Uterus (tissue), 4 donors: ENCODE measurements around the gene RPS6KC1. TPM values are rescaled to one million over a fixed set of nuclear protein-coding genes. Genes with fewer than 3 reads are reported as not detected.

Source experiments
- DNase-seq, 2 donors: peaks; one replicate each; pipeline ENCODE4 v3.0.0-alpha.2; 2019 to 2020
- H3K27ac ChIP-seq, 2 donors: fragments of 200-600 bp; sonication (generic); 1 replicate in 1 of 2; 2 replicates in 1 of 2; pipeline ENCODE4 v1.5.1; 2016 to 2018
- H3K27me3 ChIP-seq, 2 donors: fragments of 200-600 bp; sonication (generic); one replicate each; pipeline ENCODE4 v1.5.1; 2018 to 2019; ENCODE audit warnings: control low read depth in 1 of 2
- H3K36me3 ChIP-seq, 2 donors: fragments of 200-600 bp; sonication (generic); one replicate each; pipeline ENCODE4 v1.5.1; 2019; ENCODE audit warnings: control low read depth in 1 of 2
- H3K4me1 ChIP-seq, 2 donors: fragments of 200-600 bp; sonication (generic); one replicate each; pipeline ENCODE4 v1.5.1; 2018 to 2019; ENCODE audit warnings: control low read depth in 1 of 2
- H3K4me3 ChIP-seq, 2 donors: fragments of 200-600 bp; sonication (generic); 1 replicate in 1 of 2; 2 replicates in 1 of 2; pipeline ENCODE4 v1.5.1; 2018 to 2019; ENCODE audit warnings: mild to moderate bottlenecking in 1 of 2
- H3K9me3 ChIP-seq, 2 donors: fragments of 200-600 bp; sonication (generic); one replicate each; pipeline ENCODE4 v1.5.1; 2019; ENCODE audit warnings: control low read depth in 1 of 2
- CTCF ChIP-seq, 4 experiments: fragments of 200-600 bp in 2 of 4; fragments of 450-650 bp in 2 of 4; sonication (generic) in 2 of 4; IDR thresholded peaks; one replicate each; pipeline ENCODE4 v1.5.1; 2016 to 2019; ENCODE audit warnings: antibody characterized with exemption in 4 of 4, mild to moderate bottlenecking in 2 of 4, moderate library complexity in 1 of 4
- POLR2A ChIP-seq, 2 donors: fragments of 450-650 bp; IDR thresholded peaks; one replicate each; pipeline ENCODE4 v1.6.1; 2016; ENCODE audit warnings: antibody characterized with exemption in 2 of 2, mild to moderate bottlenecking in 1 of 2, moderate library complexity in 1 of 2
- intact Hi-C: fragments of 100-400 bp; cut with DNase I; formaldehyde crosslinking; loops from one replicate; pipeline ENCODE4 v1.15.1; 2023; ENCODE audit warnings: low total_unique reads
- total RNA-seq, 4 donors: library from RNA; depleted of rRNA in 3 of 4; stranded (reverse); fragments of >200 nt in 3 of 4; gene quantifications; one replicate each; pipeline versions ENCODE4 v1.1.0 to v1.2.4, GENCODE V29; 2014 to 2023
- donor health status: DM: yes; HTN: yes; CAD: no.

The RPS6KC1 gene
- total RNA-seq, 4 donors from 2014 or later = 9.2 to 64.2 (median 22.3) TPM

- intact Hi-C loops = no loop called here
- TF ChIP-seq POLR2A (IDR thresholded peaks at IDR 0.05) (no peak), CTCF (IDR thresholded peaks at IDR 0.05) (no peak)
- no peak overlapping the region for H3K27ac ChIP-seq
- no peaks in the 10 kb centered on the region for H3K36me3 ChIP-seq
- no peaks in the 10 kb centered on the region for H3K4me1 ChIP-seq
- no peaks in the 10 kb centered on the region for H3K9me3 ChIP-seq
- H3K27me3 ChIP-seq = no peaks in the 10 kb centered on the region
- no peak for DNase-seq
- H3K4me3 ChIP-seq = no peak overlapping the region
Measured at GRCh38 chr1:213082420-213083111, 31.5 kb downstream of the RPS6KC1 start.

DNA sequence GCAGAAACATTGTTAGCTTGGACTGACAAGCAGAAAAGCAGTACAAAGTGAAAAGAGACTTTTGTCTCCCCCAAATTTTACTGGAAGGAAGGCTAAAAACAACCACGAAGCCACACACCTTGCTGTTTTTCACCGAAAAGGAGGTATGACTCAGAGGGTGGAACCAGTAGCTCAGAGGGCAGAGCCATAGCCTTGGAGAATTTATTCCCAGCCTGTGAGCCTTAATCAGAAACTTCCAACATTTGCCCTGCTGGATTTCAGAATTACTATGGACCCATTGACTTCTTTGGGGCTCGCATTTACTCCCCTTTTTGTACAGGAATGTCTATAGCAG is 32.0 kb downstream of the RPS6KC1 start:
- no peak overlapping the region for H3K4me3 ChIP-seq
- H3K27ac ChIP-seq = no peak overlapping the region
- no peaks in the 10 kb centered on the region for H3K27me3 ChIP-seq
- TF ChIP-seq POLR2A (IDR thresholded peaks at IDR 0.05) = no peak
- TF ChIP-seq CTCF (IDR thresholded peaks at IDR 0.05) = no peak
- no peaks in the 10 kb centered on the region for H3K36me3 ChIP-seq
- no peaks in the 10 kb centered on the region for H3K4me1 ChIP-seq
- no peak for DNase-seq
- no peaks in the 10 kb centered on the region for H3K9me3 ChIP-seq
- intact Hi-C loops = no loop called here

DNA sequence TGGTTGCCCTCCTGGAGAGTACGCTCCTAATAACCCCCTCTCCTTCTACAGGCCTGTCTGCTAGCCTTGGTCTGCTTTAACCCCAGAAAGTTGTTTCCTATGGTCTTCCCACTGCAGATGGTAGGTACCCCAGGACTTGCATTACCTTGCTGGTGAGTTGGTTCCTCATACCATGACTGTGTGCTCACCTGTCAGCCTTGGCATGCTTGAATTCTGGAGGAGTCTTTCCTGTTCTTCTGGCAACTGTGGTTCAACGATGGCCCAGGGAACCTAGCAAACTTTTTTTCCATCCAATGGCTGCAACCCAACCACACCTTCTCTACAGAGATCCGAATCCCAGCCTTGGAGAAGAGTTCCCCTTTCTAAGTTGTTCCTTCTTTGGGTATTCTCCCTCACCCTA is 36.9 kb downstream of the RPS6KC1 start:
- no peaks in the 10 kb centered on the region for H3K27me3 ChIP-seq
- no peak overlapping the region for H3K4me3 ChIP-seq
- no peak for DNase-seq
- H3K4me1 ChIP-seq = no peaks in the 10 kb centered on the region
- H3K36me3 ChIP-seq = no peaks in the 10 kb centered on the region
- no peaks in the 10 kb centered on the region for H3K9me3 ChIP-seq
- intact Hi-C loops = no loop called here
- no peak overlapping the region for H3K27ac ChIP-seq
- TF ChIP-seq CTCF (IDR thresholded peaks at IDR 0.05) = no peak
- no peak for TF ChIP-seq POLR2A (IDR thresholded peaks at IDR 0.05)

DNA sequence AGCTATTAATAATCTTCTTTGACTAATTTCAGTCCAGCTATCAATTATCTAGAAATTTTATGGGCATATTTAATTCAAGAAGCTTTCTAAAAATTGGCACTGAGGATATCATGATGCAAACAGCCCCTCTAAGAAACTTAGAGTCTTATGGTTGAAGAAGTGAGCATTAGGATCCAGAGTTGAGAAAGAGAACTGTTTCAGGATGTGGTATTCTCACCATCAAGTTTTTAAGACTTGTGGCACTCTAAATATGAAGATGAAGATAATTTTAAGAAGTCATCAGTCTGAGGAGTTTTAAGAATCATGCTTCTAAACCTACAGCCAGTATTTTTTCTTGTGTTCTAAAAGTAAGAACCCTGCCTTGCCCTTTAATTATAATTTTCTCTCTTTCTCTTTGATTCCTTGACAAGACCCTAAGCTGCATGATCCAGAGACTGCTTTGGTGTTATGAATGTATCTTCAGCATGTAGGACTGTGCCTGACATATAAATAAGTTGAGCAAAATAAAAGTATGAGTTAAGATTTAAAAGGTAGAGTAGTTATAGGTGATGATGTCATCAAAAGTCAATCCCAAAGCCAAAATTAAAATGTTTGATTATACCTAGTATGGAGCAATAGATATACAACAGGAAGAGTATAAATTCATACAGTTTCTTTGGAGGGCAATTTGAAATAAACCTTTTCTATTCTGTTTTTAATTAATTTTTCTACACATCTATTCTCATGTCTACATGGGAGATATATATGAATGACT is 39.1 kb downstream of the RPS6KC1 start:
- no peaks in the 10 kb centered on the region for H3K4me1 ChIP-seq
- no peak for TF ChIP-seq POLR2A (IDR thresholded peaks at IDR 0.05)
- TF ChIP-seq CTCF (IDR thresholded peaks at IDR 0.05) = no peak
- H3K4me3 ChIP-seq = no peak overlapping the region
- H3K27ac ChIP-seq = no peak overlapping the region
- H3K36me3 ChIP-seq = no peaks in the 10 kb centered on the region
- intact Hi-C loops = no loop called here
- H3K9me3 ChIP-seq = no peaks in the 10 kb centered on the region
- no peaks in the 10 kb centered on the region for H3K27me3 ChIP-seq
- no peak for DNase-seq

- Histone ChIP-seq H3K4me1 (no peaks in the 10 kb centered on the region), H3K36me3 (no peaks in the 10 kb centered on the region), H3K27me3 (no peaks in the 10 kb centered on the region), H3K27ac (no peak overlapping the region), H3K9me3 (no peaks in the 10 kb centered on the region), H3K4me3 (no peak overlapping the region)
- no peak for TF ChIP-seq CTCF (IDR thresholded peaks at IDR 0.05)
- TF ChIP-seq POLR2A (IDR thresholded peaks at IDR 0.05) = no peak
- intact Hi-C loops = no loop called here
- DNase-seq = no peak
Measured at GRCh38 chr1:213094446-213094845, 43.4 kb downstream of the RPS6KC1 start.
